ENCODE measurements around the gene RNASEH2A. TPM values are rescaled to one million over a fixed set of nuclear protein-coding genes. Genes with fewer than 3 reads are reported as not detected.
"Not testable (repeated sequence)": the region's sequence is repeated elsewhere in the genome, so short reads cannot be mapped to it uniquely, and the experiment has no call there.

The RNASEH2A gene
- total RNA-seq, 6 donors from 2014 or later = 4.2 to 7.6 (median 5.6) TPM

DNA sequence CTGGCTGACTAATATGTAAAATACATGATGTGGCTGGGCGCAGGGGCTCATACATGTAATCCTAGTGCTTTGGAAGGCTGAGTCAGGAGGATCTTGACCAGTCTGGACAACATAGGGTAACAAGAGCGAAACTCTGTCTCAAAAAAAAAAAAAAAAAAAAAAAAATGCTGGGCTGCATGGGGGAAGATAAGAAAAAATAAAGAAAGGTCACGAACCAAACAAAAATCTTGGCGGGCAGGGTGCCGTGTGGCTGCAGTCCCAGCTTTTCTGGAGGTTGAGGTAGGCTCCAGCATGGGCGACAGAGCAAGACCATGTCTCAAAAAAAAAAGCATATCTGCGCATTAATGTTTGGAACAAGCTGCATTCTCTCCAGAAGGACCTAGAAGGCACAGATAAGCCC is 8.7 kb downstream of the RNASEH2A start:
- ATAC-seq (ENCODE audit: low FRiP score in 2 of 2) (no peak), DNase-seq (no peak)
- Histone ChIP-seq H3K4me1 (no peaks in the 10 kb centered on the region), H3K27me3 (no peaks in the 10 kb centered on the region), H3K27ac (no peak overlapping the region), H3K36me3 (peaks cover 0 to 19% (median 8%) of the 10 kb centered on the region in 4 donors), H3K9me3 (no peaks in the 10 kb centered on the region), H3K4me3 (no peak overlapping the region)
- WGBS, 2 donors = 93 to 94% methylated on average over 7 of the region's 7 CpGs
- TF ChIP-seq, protein P1, sequence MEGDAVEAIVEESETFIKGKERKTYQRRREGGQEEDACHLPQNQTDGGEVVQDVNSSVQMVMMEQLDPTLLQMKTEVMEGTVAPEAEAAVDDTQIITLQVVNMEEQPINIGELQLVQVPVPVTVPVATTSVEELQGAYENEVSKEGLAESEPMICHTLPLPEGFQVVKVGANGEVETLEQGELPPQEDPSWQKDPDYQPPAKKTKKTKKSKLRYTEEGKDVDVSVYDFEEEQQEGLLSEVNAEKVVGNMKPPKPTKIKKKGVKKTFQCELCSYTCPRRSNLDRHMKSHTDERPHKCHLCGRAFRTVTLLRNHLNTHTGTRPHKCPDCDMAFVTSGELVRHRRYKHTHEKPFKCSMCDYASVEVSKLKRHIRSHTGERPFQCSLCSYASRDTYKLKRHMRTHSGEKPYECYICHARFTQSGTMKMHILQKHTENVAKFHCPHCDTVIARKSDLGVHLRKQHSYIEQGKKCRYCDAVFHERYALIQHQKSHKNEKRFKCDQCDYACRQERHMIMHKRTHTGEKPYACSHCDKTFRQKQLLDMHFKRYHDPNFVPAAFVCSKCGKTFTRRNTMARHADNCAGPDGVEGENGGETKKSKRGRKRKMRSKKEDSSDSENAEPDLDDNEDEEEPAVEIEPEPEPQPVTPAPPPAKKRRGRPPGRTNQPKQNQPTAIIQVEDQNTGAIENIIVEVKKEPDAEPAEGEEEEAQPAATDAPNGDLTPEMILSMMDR (IDR thresholded peaks at IDR 0.05) = no peak
- no peak for TF ChIP-seq EP300 (IDR thresholded peaks at IDR 0.05)
- no peak for TF ChIP-seq POLR2AphosphoS5 (IDR thresholded peaks at IDR 0.05)
- no peak for TF ChIP-seq POLR2A (IDR thresholded peaks at IDR 0.05)

DNA sequence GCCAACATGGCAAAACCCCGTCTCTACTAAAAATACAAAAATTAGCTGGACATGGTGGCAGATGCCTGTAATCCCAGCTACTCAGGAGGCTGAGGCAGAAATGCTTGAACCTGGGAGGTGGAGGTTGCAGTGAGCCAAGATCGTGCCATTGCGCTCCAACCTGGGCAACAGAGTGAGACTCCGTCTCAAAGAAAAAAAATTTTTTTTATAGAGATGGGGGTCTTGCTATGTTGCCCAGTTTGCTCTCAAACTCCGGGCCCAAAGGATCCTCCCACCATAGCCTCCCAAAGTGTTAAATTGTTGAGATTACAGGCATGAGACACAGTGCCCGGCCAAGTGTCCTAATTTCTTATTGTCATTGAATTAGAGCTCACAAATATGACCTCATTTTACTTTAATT is 10.8 kb downstream of the RNASEH2A start:
- not testable (repeated sequence) for H3K27me3 ChIP-seq; ATAC-seq (ENCODE audit: low FRiP score in 2 of 2); H3K9me3 ChIP-seq; H3K4me1 ChIP-seq; DNase-seq; H3K27ac ChIP-seq; H3K4me3 ChIP-seq
- WGBS, 2 donors = 94 to 95% methylated on average over 6 of the region's 6 CpGs
- H3K36me3 ChIP-seq = peaks cover 0 to 19% (median 5%) of the 10 kb centered on the region in 4 donors

DNA sequence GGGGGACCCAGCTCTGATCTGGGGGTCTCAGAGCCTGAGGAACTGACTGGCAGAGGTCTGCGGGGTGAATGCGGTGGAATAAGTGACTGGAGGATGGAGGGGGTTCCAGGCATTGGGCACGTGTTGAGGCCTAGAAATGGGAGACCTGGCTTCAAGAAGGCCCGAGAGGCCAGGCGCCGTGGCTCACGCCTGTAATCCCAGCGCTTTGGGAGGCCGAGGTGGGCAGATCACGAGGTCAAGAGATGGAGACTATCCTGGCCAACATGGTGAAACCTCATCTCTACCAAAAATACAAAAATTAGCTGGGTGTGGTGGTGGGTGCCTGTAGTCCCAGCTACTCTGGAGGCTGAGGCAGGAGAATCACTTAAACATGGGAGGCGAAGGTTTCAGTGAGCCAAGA is 11.4 kb downstream of the RNASEH2A start:
- not testable (repeated sequence) for ATAC-seq (ENCODE audit: low FRiP score in 2 of 2); H3K4me3 ChIP-seq; H3K4me1 ChIP-seq; H3K27ac ChIP-seq; H3K9me3 ChIP-seq; H3K27me3 ChIP-seq
- DNase-seq = peak in 1 of 2 donors; percentile 50
- 94 to 95% methylated on average over 11 of the region's 11 CpGs for WGBS, 2 donors
- peaks cover 0 to 16% (median 5%) of the 10 kb centered on the region in 4 donors for H3K36me3 ChIP-seq

DNA sequence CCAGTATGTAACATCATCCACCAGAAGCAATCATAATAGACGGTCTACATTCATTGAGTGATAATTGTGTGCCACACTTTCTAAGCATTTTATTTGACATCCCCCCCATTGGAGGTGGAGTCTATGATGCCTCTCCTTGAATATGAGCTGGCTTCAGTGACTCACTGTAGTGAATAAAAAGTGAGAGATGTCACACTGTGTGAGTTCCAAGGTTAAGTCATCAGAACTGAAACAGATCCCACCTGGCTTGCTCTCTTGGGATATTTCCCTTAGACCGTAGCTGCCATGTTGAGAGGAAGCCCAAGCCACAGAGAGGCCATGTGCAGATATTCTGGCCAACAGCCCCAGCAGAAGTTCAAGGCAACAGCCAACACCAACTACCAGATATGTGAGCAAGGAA is 15.4 kb downstream of the RNASEH2A start:
- peaks cover 0 to 13% (median 1%) of the 10 kb centered on the region in 4 donors for H3K27me3 ChIP-seq
- no peak overlapping the region for H3K4me3 ChIP-seq
- H3K27ac ChIP-seq = no peak overlapping the region
- peaks cover 4 to 8% (median 5%) of the 10 kb centered on the region in 4 donors for H3K4me1 ChIP-seq
- H3K36me3 ChIP-seq = no peaks in the 10 kb centered on the region
- DNase-seq = no peak
- ATAC-seq (ENCODE audit: low FRiP score in 2 of 2) = no peak
- no peaks in the 10 kb centered on the region for H3K9me3 ChIP-seq
- TF ChIP-seq EP300 (IDR thresholded peaks at IDR 0.05) (no peak), POLR2A (IDR thresholded peaks at IDR 0.05) (no peak), POLR2AphosphoS5 (IDR thresholded peaks at IDR 0.05) (no peak)
- TF ChIP-seq, protein P1 (IDR thresholded peaks at IDR 0.05) = no peak
- 86 to 89% methylated on average over 2 of the region's 2 CpGs for WGBS, 2 donors

DNA sequence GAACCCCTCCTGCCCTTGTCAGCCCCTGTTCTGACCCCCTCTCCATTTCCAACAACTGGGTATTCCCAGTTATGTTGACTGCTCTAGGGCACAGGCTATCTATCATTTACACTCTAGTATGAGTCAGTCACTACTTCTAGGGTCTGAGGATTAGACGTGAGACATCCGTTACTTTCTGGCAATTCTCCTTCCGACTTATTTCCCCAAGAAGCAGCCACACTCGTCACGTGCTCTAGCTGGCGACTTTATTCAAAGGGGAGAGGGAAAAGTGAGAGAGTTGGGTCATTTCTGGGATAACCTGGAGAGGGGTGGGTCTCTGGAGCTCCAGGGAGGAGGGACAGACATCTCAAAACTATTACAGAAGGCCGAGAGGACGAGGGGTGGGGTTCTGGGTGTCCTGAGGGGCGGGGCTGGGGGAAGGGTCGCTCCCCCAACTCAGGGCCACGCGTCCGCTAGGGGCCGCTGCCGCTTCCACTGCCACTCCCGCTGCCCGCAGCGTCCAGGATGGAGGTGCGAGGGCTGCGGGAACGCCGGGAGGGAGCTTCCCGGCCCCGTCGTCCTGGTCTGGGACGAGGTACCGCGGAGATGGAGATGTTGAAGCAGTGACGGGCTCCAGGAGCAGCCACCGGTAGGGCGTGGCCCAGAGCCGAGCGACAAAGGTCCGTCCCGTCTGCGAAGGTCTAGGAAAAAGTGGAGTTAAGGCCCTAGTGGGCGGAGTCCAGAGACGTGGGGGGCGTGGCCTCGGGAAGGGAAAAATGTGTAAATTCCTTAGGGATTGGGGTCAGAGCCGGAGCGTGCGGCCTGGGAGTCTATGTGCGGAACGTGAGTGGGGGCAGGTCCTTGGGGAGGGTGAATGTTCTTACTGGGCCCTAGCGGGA is 19.1 kb downstream of the RNASEH2A start:
- H3K27ac ChIP-seq = no peak overlapping the region
- DNase-seq (peak in 1 of 2 donors; percentile 85), ATAC-seq (ENCODE audit: low FRiP score in 2 of 2) (no peak)
- no peaks in the 10 kb centered on the region for H3K36me3 ChIP-seq
- peaks cover 4 to 14% (median 9%) of the 10 kb centered on the region in 4 donors for H3K4me1 ChIP-seq
- H3K4me3 ChIP-seq = peak overlapping the region in 1 of 4 donors; percentile 17
- TF ChIP-seq, protein P1 (IDR thresholded peaks at IDR 0.05) = peak in 1 of 6 experiments; percentile 15
- TF ChIP-seq POLR2AphosphoS5 (IDR thresholded peaks at IDR 0.05) = no peak
- 6 to 9% methylated on average over 33 to 38 of the region's 46 CpGs for WGBS, 2 donors
- no peaks in the 10 kb centered on the region for H3K9me3 ChIP-seq
- peaks cover 0 to 23% (median 7%) of the 10 kb centered on the region in 4 donors for H3K27me3 ChIP-seq

DNA sequence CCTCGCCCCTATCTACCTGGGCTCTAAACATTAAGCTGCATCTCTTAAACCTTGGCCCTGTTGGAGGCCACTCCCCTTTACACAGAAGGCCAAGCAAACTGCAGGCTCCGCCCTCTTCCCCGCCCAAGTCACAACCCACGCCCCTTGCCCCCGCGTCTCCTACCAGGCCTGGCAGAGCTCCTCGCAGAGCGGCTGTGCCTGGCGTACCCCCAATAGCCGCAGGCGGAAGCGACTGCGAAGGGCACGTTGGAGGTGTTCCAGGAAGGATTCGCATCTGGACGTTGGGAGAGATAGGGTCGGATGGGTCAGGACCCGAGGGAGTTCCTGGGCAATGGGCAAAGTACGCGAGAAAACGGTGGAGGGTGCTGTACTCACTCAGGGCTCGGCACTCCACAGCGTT is 22.1 kb downstream of the RNASEH2A start:
- peaks cover 4 to 39% (median 17%) of the 10 kb centered on the region in 4 donors for H3K27me3 ChIP-seq
- no peak overlapping the region for H3K4me3 ChIP-seq
- TF ChIP-seq POLR2A (IDR thresholded peaks at IDR 0.05) (no peak), EP300 (IDR thresholded peaks at IDR 0.05) (no peak), POLR2AphosphoS5 (IDR thresholded peaks at IDR 0.05) (no peak)
- TF ChIP-seq, protein P1 (IDR thresholded peaks at IDR 0.05) = no peak
- no peak for DNase-seq
- WGBS, 2 donors = 5 to 10% methylated on average over 15 to 22 of the region's 23 CpGs
- H3K36me3 ChIP-seq = no peaks in the 10 kb centered on the region
- no peak overlapping the region for H3K27ac ChIP-seq
- ATAC-seq (ENCODE audit: low FRiP score in 2 of 2) = no peak
- H3K4me1 ChIP-seq = peaks cover 14 to 27% (median 16%) of the 10 kb centered on the region in 4 donors
- H3K9me3 ChIP-seq = no peaks in the 10 kb centered on the region

All from upper lobe of left lung (tissue), 6 donors.